HAP-1 (cell line): ENCODE results near the gene NANS.

Source experiments
- DNase-seq, 2 experiments: peaks; one replicate each; pipeline ENCODE4 v3.0.0-alpha.2; 2016 to 2020; ENCODE audit warnings: low spot score in 2 of 2
- H3K27me3 ChIP-seq: fragments of 250-450 bp; sonication (Bioruptor Pico); 2 replicates; pipeline ENCODE4 v1.5.1; 2020; ENCODE audit warnings: low read depth, mild to moderate bottlenecking, moderate library complexity
- H3K36me3 ChIP-seq: fragments of 250-450 bp; sonication (Bioruptor Pico); replicated peaks from 2 replicates; pipeline ENCODE4 v1.5.1; 2020; ENCODE audit warnings: mild to moderate bottlenecking
- H3K4me1 ChIP-seq: fragments of 250-450 bp; sonication (Bioruptor Pico); 2 replicates; pipeline ENCODE4 v1.5.1; 2020; ENCODE audit warnings: mild to moderate bottlenecking
- H3K4me3 ChIP-seq: fragments of 250-450 bp; sonication (Bioruptor Pico); 2 replicates; pipeline ENCODE4 v1.5.1; 2020; ENCODE audit warnings: mild to moderate bottlenecking, moderate library complexity
- H3K9me3 ChIP-seq: fragments of 250-450 bp; sonication (Bioruptor Pico); 2 replicates; pipeline ENCODE4 v1.5.1; 2020; ENCODE audit warnings: mild to moderate bottlenecking, moderate library complexity
- in situ Hi-C: fragments of 300-500 bp; cut with MboI; formaldehyde crosslinking; loops from 3 replicates; pipeline ENCODE4 v1.14.3; 2020; ENCODE audit warnings: low sequenced_read_pairs, inconsistent platforms, mixed read lengths

The NANS gene

GRCh38 chr9:98021306-98022040 lies 35.1 kb upstream of the NANS start:
- H3K36me3 ChIP-seq: peaks cover 38% of the 10 kb centered on the region
- no peaks in the 10 kb centered on the region for H3K9me3 ChIP-seq
- no peak overlapping the region for H3K4me3 ChIP-seq
- no peaks in the 10 kb centered on the region for H3K27me3 ChIP-seq
- no peak for DNase-seq
- no peaks in the 10 kb centered on the region for H3K4me1 ChIP-seq
- in situ Hi-C loops: no loop called here

GRCh38 chr9:98022447-98022846 lies 34.1 kb upstream of the NANS start:
- Histone ChIP-seq H3K4me3 (no peak overlapping the region), H3K27me3 (no peaks in the 10 kb centered on the region), H3K4me1 (no peaks in the 10 kb centered on the region), H3K36me3 (peaks cover 28% of the 10 kb centered on the region), H3K9me3 (no peaks in the 10 kb centered on the region)
- no peak for DNase-seq
- in situ Hi-C loops: no loop called here

GRCh38 chr9:98024702-98025101 lies 31.8 kb upstream of the NANS start:
- in situ Hi-C loops: no loop called here
- Histone ChIP-seq H3K4me3 (no peak overlapping the region), H3K9me3 (no peaks in the 10 kb centered on the region), H3K27me3 (no peaks in the 10 kb centered on the region), H3K4me1 (no peaks in the 10 kb centered on the region), H3K36me3 (peaks cover 8% of the 10 kb centered on the region)
- DNase-seq: no peak

- H3K36me3 ChIP-seq: no peaks in the 10 kb centered on the region
- no peaks in the 10 kb centered on the region for H3K27me3 ChIP-seq
- in situ Hi-C loops: no loop called here
- H3K9me3 ChIP-seq: no peaks in the 10 kb centered on the region
- peaks cover 3% of the 10 kb centered on the region; the same call in 1 of the 2 replicates for H3K4me1 ChIP-seq
- H3K4me3 ChIP-seq: no peak overlapping the region
- DNase-seq: no peak
These were observed 25.4 kb upstream of the NANS start for GRCh38 chr9:98031169-98031568.

DNA sequence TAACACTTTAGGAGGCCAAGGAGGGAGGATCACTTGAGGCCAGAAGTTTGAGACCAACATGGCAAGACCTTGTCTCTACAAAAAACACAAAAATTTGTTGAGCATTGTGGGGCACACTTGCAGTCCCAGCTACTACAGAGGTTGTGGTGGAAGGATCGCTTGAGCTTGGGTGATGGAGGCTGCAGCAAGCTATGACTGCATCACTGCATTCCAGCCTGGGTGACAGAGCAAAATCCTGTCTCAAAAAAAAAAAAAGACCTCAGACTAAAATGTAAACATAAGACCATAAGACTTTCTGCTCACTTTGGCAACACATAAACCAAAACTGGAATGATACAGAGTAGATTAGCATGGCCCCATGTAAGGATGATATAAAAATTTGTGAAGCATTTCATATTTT lies 24.6 kb upstream of the NANS start:
- Histone ChIP-seq H3K4me1 (peaks cover 3% of the 10 kb centered on the region; the same call in 1 of the 2 replicates), H3K4me3 (no peak overlapping the region), H3K36me3 (no peaks in the 10 kb centered on the region), H3K9me3 (no peaks in the 10 kb centered on the region), H3K27me3 (no peaks in the 10 kb centered on the region)
- no peak for DNase-seq
- in situ Hi-C loops: no loop called here

DNA sequence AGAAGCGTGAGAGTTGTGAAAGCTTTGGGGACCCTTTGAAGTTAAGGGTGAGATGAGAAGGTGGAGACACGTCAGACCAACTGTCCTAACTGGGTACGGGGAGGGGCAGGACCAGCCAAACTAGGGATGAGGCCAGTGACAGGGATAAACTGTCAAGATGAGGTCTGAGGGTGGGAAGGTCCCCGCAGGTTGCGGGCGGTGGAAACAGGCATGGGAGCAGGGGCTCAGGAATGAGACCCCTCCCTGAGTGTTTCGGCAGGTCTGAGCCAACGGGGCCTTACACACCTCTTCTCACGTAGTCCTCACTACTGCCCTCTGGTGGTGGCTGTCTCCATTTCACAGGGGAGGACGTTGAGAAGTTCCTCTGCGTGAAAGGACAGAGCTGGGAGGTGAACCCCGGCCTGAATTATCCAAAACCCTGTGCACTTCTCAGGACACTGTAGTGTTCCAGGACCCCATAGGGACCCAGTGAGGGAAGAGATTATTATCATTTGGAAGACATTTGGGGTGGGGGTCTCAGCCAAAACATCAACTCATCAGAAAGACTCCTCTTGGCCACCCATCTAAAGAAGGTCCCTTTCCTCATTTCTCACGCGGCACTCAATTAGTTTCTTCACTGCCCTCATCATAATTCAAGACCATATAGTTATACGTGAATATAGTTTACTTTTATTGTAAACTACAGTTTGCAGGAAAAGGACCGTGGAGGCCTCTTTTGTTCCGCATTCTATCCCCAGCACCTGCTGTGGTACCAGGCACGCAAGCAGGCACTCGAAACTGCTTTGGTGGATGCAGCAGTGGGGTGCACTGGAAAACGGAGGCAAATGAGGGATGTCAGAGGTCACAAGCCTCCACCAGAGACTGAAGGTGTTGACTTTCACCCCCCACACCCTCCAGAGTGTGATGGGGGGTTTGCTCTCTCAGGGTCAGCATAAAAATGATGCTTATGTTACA lies 21.7 kb upstream of the NANS start:
- no peaks in the 10 kb centered on the region for H3K9me3 ChIP-seq
- H3K4me3 ChIP-seq: no peak overlapping the region; the same call in 1 of the 2 replicates
- peaks cover 3% of the 10 kb centered on the region; the same call in 1 of the 2 replicates for H3K4me1 ChIP-seq
- in situ Hi-C loops: loop anchor here (5.0 kb wide), 1 partner anchor 48 kb away; no protein-coding TSS in a partner anchor
- H3K27me3 ChIP-seq: no peaks in the 10 kb centered on the region
- no peaks in the 10 kb centered on the region for H3K36me3 ChIP-seq
- DNase-seq: peak; percentile 66 to 93

DNA sequence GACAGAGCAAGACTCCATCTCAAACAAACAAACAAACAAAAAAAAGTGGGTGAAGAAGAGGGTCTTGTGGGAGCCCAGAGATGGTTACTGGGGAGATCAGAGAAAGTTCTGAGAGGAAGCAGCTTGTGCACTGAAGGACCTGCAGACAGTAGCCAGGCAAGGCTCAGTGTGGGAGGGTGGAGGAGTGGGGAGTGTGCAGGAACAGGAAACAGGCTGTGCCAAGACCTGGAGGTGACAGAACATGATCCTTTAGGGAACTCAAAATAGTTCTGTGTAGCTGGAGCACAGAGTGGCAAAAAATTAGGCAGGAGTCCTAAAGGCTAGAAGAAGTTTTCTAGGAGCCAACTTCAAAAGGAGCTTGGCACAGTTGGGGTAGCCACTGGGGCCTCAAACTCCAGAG lies 19.2 kb upstream of the NANS start:
- Histone ChIP-seq H3K36me3 (no peaks in the 10 kb centered on the region), H3K4me3 (no peak overlapping the region), H3K4me1 (peaks cover 3% of the 10 kb centered on the region; the same call in 1 of the 2 replicates), H3K9me3 (no peaks in the 10 kb centered on the region), H3K27me3 (no peaks in the 10 kb centered on the region)
- in situ Hi-C loops: loop anchor here (5.0 kb wide), 1 partner anchor 50 kb away; no protein-coding TSS in a partner anchor
- no peak for DNase-seq

GRCh38 chr9:98038958-98039357 lies 17.6 kb upstream of the NANS start:
- in situ Hi-C loops: loop anchor here (5.0 kb wide), 1 partner anchor 52 kb away; no protein-coding TSS in a partner anchor
- no peaks in the 10 kb centered on the region for H3K9me3 ChIP-seq
- no peaks in the 10 kb centered on the region for H3K4me1 ChIP-seq
- H3K36me3 ChIP-seq: no peaks in the 10 kb centered on the region
- DNase-seq: no peak
- H3K27me3 ChIP-seq: no peaks in the 10 kb centered on the region
- no peak overlapping the region for H3K4me3 ChIP-seq

GRCh38 chr9:98039607-98040017 lies 16.9 kb upstream of the NANS start:
- Histone ChIP-seq H3K4me1 (no peaks in the 10 kb centered on the region), H3K4me3 (no peak overlapping the region), H3K9me3 (no peaks in the 10 kb centered on the region), H3K36me3 (no peaks in the 10 kb centered on the region), H3K27me3 (no peaks in the 10 kb centered on the region)
- in situ Hi-C loops: loop anchor here (5.0 kb wide), 1 partner anchor 52 kb away; no protein-coding TSS in a partner anchor
- no peak for DNase-seq

GRCh38 chr9:98040212-98040611 lies 16.3 kb upstream of the NANS start:
- H3K36me3 ChIP-seq: no peaks in the 10 kb centered on the region
- H3K9me3 ChIP-seq: no peaks in the 10 kb centered on the region
- H3K4me1 ChIP-seq: no peaks in the 10 kb centered on the region; the same call in 1 of the 2 replicates
- no peak overlapping the region for H3K4me3 ChIP-seq
- no peak for DNase-seq
- H3K27me3 ChIP-seq: no peaks in the 10 kb centered on the region
- in situ Hi-C loops: no loop called here

DNA sequence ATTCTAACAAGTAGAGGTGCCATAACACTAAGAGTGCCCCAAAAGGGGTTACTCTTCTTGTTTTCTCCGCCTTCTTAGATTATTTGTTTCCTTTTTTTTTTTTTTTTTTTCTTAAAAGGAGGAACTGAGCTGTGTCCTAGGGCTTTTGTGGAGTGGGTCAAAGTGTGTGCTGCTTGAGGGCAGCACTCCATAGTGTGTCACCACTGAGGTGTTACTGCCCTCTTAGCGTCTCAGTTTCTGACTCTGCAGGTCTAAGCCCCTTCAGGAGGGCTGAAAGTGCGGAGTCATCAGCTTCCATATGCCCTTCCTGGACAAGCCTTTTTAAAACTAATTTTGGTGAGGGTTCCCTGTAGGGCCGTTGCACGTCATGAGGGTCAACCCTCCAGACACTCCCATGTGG lies 12.6 kb upstream of the NANS start:
- no peaks in the 10 kb centered on the region for H3K9me3 ChIP-seq
- peaks cover 16% of the 10 kb centered on the region for H3K4me1 ChIP-seq
- DNase-seq: no peak
- in situ Hi-C loops: no loop called here
- no peaks in the 10 kb centered on the region for H3K27me3 ChIP-seq
- H3K4me3 ChIP-seq: no peak overlapping the region
- peaks cover 12% of the 10 kb centered on the region; the same call in 1 of the 2 replicates for H3K36me3 ChIP-seq

DNA sequence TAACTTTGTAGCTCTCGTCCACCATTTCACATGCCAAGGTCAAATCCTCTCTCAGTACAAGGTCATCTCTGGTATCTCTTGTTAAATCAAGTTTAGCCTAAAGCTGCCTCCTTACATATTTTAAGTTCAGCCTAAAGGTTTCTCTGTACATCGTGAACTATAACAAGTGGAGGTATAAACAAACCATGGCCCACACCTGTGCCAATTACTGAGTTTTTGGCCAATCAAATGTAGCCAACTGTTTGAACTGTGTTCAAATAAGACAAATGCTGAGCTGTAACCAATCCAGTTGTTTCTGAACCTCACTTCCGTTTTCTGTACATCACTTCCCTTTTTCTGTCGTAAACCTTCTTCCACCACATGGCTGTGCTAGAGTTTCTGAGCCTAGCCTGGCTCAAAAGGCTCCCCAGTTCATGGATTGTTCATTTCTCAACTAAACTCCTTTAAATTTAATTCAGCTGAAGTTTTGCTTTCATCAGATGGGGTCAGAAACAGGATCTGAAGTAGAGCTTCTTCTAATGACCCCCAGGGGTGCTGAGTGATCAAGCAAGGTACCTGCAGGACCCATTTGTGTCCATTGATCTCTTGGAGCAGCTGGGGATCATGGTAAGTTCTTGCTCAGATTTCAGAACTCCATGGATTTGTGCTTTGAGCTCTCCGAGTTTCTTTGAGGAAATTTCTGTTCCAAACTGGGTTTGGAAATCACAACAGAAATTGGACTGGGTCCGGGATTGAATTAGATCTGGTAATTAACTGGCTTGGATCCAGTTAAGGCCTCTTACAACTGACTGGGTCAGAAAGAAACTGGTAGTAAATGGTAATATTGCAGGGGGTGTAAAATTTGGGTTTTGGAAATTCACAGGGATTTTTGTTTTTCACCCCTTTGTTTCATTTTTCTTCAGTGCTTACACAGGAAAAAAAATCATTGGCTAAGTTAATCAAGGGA lies 11.0 kb upstream of the NANS start:
- in situ Hi-C loops: no loop called here
- peak; percentile 54 to 87 for DNase-seq

DNA sequence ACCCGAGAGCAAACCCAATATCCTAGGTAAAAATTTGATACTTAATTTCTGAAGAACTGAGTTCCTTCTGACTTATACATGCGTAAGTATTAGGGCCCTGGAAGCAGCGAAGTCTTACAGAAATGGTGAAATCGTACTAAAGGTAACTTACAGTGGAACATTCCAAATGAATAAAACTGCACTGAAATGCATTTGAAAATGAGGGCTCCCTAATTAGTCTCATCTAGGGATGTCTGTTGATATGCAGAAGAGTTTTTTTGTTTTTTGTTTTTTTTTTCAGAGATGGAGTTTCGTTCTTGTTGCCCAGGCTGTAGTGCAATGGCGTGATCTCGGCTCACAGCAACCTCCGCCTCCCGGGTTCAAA lies 10.4 kb upstream of the NANS start:
- peak overlapping the region; percentile 50 for H3K4me3 ChIP-seq
- in situ Hi-C loops: no loop called here
- peaks cover 19% of the 10 kb centered on the region; the same call in 1 of the 2 replicates for H3K36me3 ChIP-seq

More for the DNA sequence above, 11.0 kb upstream of the NANS start:
- Histone ChIP-seq H3K9me3 (no peaks in the 10 kb centered on the region), H3K27me3 (no peaks in the 10 kb centered on the region), H3K4me1 (peaks cover 16% of the 10 kb centered on the region), H3K4me3 (peak overlapping the region; percentile 50), H3K36me3 (peaks cover 18% of the 10 kb centered on the region; the same call in 1 of the 2 replicates)

More for the DNA sequence above, 10.4 kb upstream of the NANS start:
- no peaks in the 10 kb centered on the region for H3K9me3 ChIP-seq
- DNase-seq: no peak
- no peaks in the 10 kb centered on the region for H3K27me3 ChIP-seq
- H3K4me1 ChIP-seq: peaks cover 16% of the 10 kb centered on the region
